ENCODE measurements around the gene SFI1. TPM values are rescaled to one million over a fixed set of nuclear protein-coding genes. Genes with fewer than 3 reads are reported as not detected.
A peak's percentile ranks its signal among the peaks of the same experiment; 100 is the strongest.
"Not testable (repeated sequence)": the region's sequence is repeated elsewhere in the genome, so short reads cannot be mapped to it uniquely, and the experiment has no call there.

SFI1 gene
- total RNA-seq, 1 donor from 2014 or later: 24.8 TPM

- Mint-ChIP-seq H3K27me3 (ENCODE audit: unreplicated experiment) (peaks cover 1% of the 10 kb centered on the region), H3K4me3 (ENCODE audit: unreplicated experiment) (no peak overlapping the region), H3K4me1 (ENCODE audit: unreplicated experiment) (peaks cover 14% of the 10 kb centered on the region), H3K36me3 (ENCODE audit: low read depth, unreplicated experiment) (no peaks in the 10 kb centered on the region), H3K27ac (ENCODE audit: unreplicated experiment) (no peak overlapping the region), H3K9me3 (ENCODE audit: unreplicated experiment) (no peaks in the 10 kb centered on the region)
- DNase-seq (ENCODE audit: low spot score): no peak
- TF ChIP-seq CTCF (IDR thresholded peaks at IDR 0.05; ENCODE audit: unreplicated experiment): no peak
Measured at GRCh38 chr22:31492151-31492550, 4.2 kb upstream of the SFI1 start.

DNA sequence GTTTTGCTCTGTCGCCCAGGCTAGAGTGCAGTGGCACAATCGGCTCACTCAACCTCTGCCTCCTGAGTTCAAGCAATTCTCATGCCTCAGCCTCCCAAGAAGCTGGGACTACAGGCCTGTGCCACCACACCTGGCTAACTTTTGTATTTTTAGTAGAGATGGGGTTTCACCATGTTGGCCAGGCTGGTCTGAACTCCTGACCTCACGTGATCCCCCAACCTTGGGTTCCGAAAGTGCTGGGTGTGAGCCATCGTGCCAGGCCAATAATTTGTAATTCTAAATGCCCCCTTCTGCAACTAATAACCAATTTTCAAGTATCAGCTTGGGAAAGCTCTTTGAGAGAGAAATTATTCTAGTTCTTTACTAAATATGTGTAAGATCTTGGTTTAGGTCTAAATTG, 3.0 kb upstream of the SFI1 start:
- not testable (repeated sequence) for H3K4me3 Mint-ChIP-seq (ENCODE audit: unreplicated experiment); DNase-seq (ENCODE audit: low spot score); H3K27ac Mint-ChIP-seq (ENCODE audit: unreplicated experiment); H3K27me3 Mint-ChIP-seq (ENCODE audit: unreplicated experiment); H3K9me3 Mint-ChIP-seq (ENCODE audit: unreplicated experiment); H3K36me3 Mint-ChIP-seq (ENCODE audit: low read depth, unreplicated experiment)
- peaks cover 12% of the 10 kb centered on the region for H3K4me1 Mint-ChIP-seq (ENCODE audit: unreplicated experiment)

DNA sequence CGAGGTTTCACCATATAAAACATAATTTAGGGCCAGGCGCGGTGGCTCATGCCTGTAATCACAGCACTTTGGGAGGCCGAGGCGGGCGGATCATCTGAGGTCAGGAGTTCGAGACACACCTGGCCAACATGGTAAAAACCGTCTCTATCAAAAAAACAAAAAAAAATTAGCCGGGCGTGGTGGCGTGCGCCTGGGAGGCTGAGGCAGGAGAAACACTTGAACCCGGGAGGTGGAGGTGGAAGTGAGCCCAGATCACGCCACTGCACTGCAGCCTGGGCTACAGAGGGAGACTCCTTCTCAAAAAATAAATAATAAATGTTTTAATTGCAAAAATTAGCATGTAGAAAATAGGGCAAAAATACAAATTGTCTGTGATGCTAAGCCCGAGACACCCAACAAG, 993 bp upstream of the SFI1 start:
- H3K27ac Mint-ChIP-seq (ENCODE audit: unreplicated experiment): no peak overlapping the region
- peaks cover 5% of the 10 kb centered on the region for H3K4me1 Mint-ChIP-seq (ENCODE audit: unreplicated experiment)
- peaks cover 2% of the 10 kb centered on the region for H3K27me3 Mint-ChIP-seq (ENCODE audit: unreplicated experiment)
- no peak for DNase-seq (ENCODE audit: low spot score)
- H3K9me3 Mint-ChIP-seq (ENCODE audit: unreplicated experiment): no peaks in the 10 kb centered on the region
- H3K36me3 Mint-ChIP-seq (ENCODE audit: low read depth, unreplicated experiment): peaks cover 5% of the 10 kb centered on the region
- TF ChIP-seq CTCF (IDR thresholded peaks at IDR 0.05; ENCODE audit: unreplicated experiment): no peak
- H3K4me3 Mint-ChIP-seq (ENCODE audit: unreplicated experiment): peak overlapping the region; percentile 92

DNA sequence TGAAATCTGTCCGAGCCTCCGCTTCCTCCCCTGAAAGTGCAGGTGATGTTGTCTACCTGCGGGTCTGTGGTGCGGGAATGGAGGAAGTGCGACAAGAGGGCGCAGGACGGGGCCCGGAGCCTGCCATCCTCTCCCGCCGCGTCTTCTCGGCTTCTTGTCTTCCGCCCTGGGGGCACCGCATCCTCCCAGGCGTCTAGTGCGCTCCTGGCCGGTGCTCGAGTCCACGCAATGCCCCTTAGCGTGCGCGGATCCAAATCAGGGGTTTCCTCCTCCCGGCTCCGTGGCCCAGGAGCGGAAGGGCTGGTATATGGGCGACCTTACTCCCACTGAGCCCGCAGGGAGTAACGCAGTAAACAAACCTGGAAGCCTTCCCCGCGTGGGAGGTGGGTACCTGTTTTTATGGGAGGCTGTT, 405 bp downstream of the SFI1 start:
- H3K9me3 Mint-ChIP-seq (ENCODE audit: unreplicated experiment): no peaks in the 10 kb centered on the region
- no peaks in the 10 kb centered on the region for H3K4me1 Mint-ChIP-seq (ENCODE audit: unreplicated experiment)
- peak overlapping the region; percentile 92 for H3K4me3 Mint-ChIP-seq (ENCODE audit: unreplicated experiment)
- peak; percentile 14 for DNase-seq (ENCODE audit: low spot score)
- peaks cover 5% of the 10 kb centered on the region for H3K36me3 Mint-ChIP-seq (ENCODE audit: low read depth, unreplicated experiment)
- TF ChIP-seq CTCF (IDR thresholded peaks at IDR 0.05; ENCODE audit: unreplicated experiment): no peak
- no peak overlapping the region for H3K27ac Mint-ChIP-seq (ENCODE audit: unreplicated experiment)
- H3K27me3 Mint-ChIP-seq (ENCODE audit: unreplicated experiment): peaks cover 2% of the 10 kb centered on the region

DNA sequence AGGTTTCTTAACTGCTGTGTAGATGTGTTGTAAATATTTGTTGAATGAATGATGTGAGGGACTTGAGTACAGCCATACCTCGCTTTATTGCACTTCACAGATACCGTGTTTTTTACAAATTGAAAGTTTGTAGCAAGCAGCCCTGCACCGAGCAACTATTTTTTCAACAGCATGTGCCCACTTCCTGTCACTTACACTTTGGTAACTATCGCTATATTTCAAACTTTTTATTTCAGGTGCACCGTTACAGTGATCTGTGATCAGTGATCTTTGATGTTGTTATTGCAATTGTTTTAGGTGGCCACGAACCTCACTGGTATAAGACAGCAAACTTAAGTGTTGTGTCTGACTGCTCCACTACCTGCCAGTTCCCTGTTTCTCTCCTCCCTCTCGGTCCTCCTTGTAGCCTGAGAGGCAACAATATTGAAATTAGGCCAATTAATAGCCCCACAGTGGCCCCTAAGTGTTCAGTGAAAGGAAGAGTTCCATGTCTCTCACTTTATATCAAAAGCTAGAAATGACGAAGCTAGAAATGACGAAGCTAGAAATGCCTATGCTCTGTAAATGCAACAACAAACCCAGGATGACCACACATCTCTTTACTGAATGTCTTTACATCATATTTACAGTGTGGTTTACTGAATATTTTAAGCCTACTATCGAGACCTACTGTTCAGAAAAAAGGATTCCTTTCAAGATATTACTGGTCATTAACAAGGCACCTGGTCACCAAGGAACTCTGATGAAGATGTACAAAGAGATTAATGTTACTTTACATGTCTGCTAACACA, 1.0 kb downstream of the SFI1 start:
- Mint-ChIP-seq H3K27ac (ENCODE audit: unreplicated experiment) (peak overlapping the region; percentile 22), H3K36me3 (ENCODE audit: low read depth, unreplicated experiment) (peaks cover 5% of the 10 kb centered on the region), H3K9me3 (ENCODE audit: unreplicated experiment) (no peaks in the 10 kb centered on the region), H3K27me3 (ENCODE audit: unreplicated experiment) (peaks cover 2% of the 10 kb centered on the region), H3K4me1 (ENCODE audit: unreplicated experiment) (no peaks in the 10 kb centered on the region), H3K4me3 (ENCODE audit: unreplicated experiment) (peak overlapping the region; percentile 92)
- no peak for TF ChIP-seq CTCF (IDR thresholded peaks at IDR 0.05; ENCODE audit: unreplicated experiment)
- no peak for DNase-seq (ENCODE audit: low spot score)
